ENCODE results near the gene ARHGAP24. TPM values are rescaled to one million over a fixed set of nuclear protein-coding genes. Genes with fewer than 3 reads are reported as not detected.

Gene ARHGAP24
- total RNA-seq, 1 experiment from 2014 or later = 1.2 TPM

- Histone ChIP-seq H3K4me3 (ENCODE audit: insufficient read depth, low read depth, low read length) (no peak overlapping the region), H3K36me3 (replicated peaks; ENCODE audit: control insufficient read depth, insufficient read depth, low read length) (no peaks in the 10 kb centered on the region), H3K27me3 (ENCODE audit: control insufficient read depth, insufficient read depth, low read length) (no peaks in the 10 kb centered on the region)
- DNase-seq = no peak
Observed at GRCh38 chr4:85565761-85566480, 91.0 kb downstream of the ARHGAP24 start.

DNA sequence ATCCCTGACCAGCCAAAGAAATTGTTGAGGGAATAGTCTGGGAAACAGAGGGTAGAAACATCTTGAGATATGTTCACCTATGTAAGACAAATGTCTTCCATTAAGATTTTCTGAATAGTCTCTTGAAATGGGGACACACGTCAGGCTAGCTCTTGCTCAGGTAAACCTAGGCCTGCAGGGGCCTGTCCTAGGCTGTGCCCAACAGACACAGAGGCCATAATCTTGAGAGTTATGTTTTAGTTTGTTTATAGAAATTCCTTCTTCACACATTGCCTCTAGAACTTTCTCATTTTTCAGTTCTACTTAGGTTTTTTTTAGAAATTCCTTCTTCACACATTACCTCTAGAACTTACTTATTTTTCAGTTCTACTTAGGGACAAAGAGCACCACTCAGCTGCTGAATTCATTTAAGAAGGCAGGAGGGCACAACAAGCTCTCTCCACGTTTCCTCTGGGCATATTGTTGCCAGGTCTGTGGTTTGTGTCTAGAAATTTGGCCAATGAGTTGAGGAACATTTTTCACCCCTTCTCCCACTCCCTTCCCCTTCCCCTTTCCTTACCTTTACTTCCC lies 94.9 kb downstream of the ARHGAP24 start:
- no peak for DNase-seq
- Histone ChIP-seq H3K4me3 (ENCODE audit: insufficient read depth, low read depth, low read length) (no peak overlapping the region), H3K36me3 (replicated peaks; ENCODE audit: control insufficient read depth, insufficient read depth, low read length) (no peaks in the 10 kb centered on the region)

GRCh38 chr4:85570388-85570787 lies 95.4 kb downstream of the ARHGAP24 start:
- Histone ChIP-seq H3K4me3 (ENCODE audit: insufficient read depth, low read depth, low read length) (no peak overlapping the region), H3K27me3 (ENCODE audit: control insufficient read depth, insufficient read depth, low read length) (no peaks in the 10 kb centered on the region), H3K36me3 (replicated peaks; ENCODE audit: control insufficient read depth, insufficient read depth, low read length) (no peaks in the 10 kb centered on the region)
- DNase-seq = no peak

More for the DNA sequence above, 94.9 kb downstream of the ARHGAP24 start:
- H3K27me3 ChIP-seq (ENCODE audit: control insufficient read depth, insufficient read depth, low read length) = no peaks in the 10 kb centered on the region

DNA sequence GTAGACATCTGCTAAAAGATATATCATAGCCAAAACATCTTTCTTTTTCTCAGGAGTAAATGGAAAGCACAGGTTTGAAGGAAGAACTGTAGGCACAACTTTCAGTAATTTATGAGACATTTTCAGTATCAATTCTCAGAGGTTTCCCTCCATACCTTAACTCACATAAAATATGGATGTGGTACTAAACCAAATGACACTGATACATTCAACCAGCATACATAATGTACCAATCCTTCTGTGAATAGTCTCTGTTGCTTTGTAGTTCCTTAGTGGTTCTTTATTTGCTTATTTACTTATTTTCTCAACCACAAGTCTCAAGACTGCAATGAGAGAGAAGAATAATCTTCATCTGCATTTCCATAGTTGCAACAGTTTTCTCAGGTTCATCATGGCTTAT lies 96.1 kb downstream of the ARHGAP24 start:
- H3K36me3 ChIP-seq (replicated peaks; ENCODE audit: control insufficient read depth, insufficient read depth, low read length) = no peaks in the 10 kb centered on the region
- no peak for DNase-seq
- no peak overlapping the region for H3K4me3 ChIP-seq (ENCODE audit: insufficient read depth, low read depth, low read length)
- no peaks in the 10 kb centered on the region for H3K27me3 ChIP-seq (ENCODE audit: control insufficient read depth, insufficient read depth, low read length)

- no peak for DNase-seq
- H3K4me3 ChIP-seq (ENCODE audit: insufficient read depth, low read depth, low read length) = no peak overlapping the region
- H3K27me3 ChIP-seq (ENCODE audit: control insufficient read depth, insufficient read depth, low read length) = no peaks in the 10 kb centered on the region
- no peaks in the 10 kb centered on the region for H3K36me3 ChIP-seq (replicated peaks; ENCODE audit: control insufficient read depth, insufficient read depth, low read length)
Observed at GRCh38 chr4:85573270-85573669, 98.3 kb downstream of the ARHGAP24 start.

DNA sequence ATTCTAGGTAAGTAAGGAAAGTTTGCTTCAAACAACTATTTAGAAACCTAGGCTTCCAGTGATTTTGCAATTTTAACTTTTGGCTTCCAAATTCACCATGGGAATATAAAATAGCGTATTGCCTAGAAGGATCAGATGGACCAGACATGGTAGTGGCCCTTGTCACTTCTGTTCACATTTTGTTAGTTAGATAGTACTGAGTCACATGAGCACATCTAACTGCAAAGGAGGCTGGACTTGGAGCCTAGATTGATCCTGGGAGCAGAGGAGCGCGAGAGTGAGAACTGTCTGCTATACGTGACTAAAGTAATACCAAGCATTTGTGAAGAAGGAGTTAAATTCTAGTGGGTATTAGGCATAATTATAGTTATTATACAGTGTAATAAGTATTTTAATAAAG lies 102.4 kb downstream of the ARHGAP24 start:
- DNase-seq = no peak
- no peaks in the 10 kb centered on the region for H3K27me3 ChIP-seq (ENCODE audit: control insufficient read depth, insufficient read depth, low read length)
- H3K4me3 ChIP-seq (ENCODE audit: insufficient read depth, low read depth, low read length) = no peak overlapping the region
- no peaks in the 10 kb centered on the region for H3K36me3 ChIP-seq (replicated peaks; ENCODE audit: control insufficient read depth, insufficient read depth, low read length)

DNA sequence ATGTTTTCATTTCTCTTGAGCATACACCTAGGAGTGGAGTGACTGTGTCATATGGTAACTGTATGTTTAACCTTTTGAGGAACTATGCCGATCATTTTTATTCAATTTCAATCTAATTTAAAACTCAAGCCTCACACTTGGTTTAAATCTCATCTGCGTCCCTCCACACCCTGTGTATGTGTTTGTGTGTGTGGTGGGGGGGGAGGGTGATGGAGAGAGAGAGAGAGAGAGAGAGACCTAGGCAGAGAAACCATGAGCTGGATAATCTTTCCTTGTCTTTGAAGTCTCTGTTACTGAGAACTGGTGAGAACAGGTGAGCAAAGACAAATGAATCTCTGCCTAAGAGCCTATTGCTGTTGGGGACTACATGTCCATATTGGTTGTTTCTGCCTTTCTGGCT lies 105.0 kb downstream of the ARHGAP24 start:
- H3K36me3 ChIP-seq (replicated peaks; ENCODE audit: control insufficient read depth, insufficient read depth, low read length) = no peaks in the 10 kb centered on the region
- no peak for DNase-seq
- H3K4me3 ChIP-seq (ENCODE audit: insufficient read depth, low read depth, low read length) = no peak overlapping the region
- no peaks in the 10 kb centered on the region for H3K27me3 ChIP-seq (ENCODE audit: control insufficient read depth, insufficient read depth, low read length)

- H3K36me3 ChIP-seq (replicated peaks; ENCODE audit: control insufficient read depth, insufficient read depth, low read length) = no peaks in the 10 kb centered on the region
- H3K27me3 ChIP-seq (ENCODE audit: control insufficient read depth, insufficient read depth, low read length) = no peaks in the 10 kb centered on the region
- no peak for DNase-seq
- H3K4me3 ChIP-seq (ENCODE audit: insufficient read depth, low read depth, low read length) = no peak overlapping the region
Observed at GRCh38 chr4:85580489-85580888, 105.5 kb downstream of the ARHGAP24 start.

- DNase-seq = no peak
- Histone ChIP-seq H3K4me3 (ENCODE audit: insufficient read depth, low read depth, low read length) (no peak overlapping the region), H3K36me3 (replicated peaks; ENCODE audit: control insufficient read depth, insufficient read depth, low read length) (no peaks in the 10 kb centered on the region)
Observed at GRCh38 chr4:85587952-85588351, 113.0 kb downstream of the ARHGAP24 start.

DNA sequence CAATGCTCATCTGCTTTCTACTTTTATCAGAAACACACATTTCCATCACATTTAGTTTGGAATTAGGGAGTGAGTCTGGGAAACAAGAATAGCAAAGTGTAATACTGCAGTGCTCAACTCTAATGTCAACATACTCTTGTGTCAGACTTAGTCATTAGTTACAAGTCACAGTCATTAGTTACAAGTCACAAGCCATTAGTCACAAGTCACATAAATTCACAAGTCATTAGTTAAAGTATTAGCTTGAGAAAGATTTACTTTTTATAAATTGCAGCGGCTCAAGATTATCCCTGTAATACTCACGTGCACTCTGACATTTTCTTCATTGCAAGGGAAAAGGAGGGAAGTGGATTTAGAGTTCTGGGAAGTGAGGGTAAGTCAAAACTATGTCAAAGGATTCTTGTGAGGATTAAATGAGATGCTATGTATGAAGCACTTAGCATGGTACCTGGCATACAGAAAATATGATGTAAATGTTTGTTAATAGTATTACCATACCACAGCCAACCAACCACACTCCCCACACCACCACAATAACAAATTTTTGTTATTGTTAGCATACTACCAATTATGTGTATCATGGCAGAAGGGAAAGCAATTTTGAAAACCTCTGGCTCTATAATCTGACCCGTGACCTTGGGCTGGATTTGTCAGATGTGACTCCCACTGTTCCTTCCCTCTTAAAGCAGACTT lies 116.6 kb downstream of the ARHGAP24 start:
- DNase-seq = no peak
- Histone ChIP-seq H3K4me3 (ENCODE audit: insufficient read depth, low read depth, low read length) (no peak overlapping the region), H3K36me3 (replicated peaks; ENCODE audit: control insufficient read depth, insufficient read depth, low read length) (no peaks in the 10 kb centered on the region), H3K27me3 (ENCODE audit: control insufficient read depth, insufficient read depth, low read length) (no peaks in the 10 kb centered on the region)

More at GRCh38 chr4:85587952-85588351, 113.0 kb downstream of the ARHGAP24 start:
- no peaks in the 10 kb centered on the region for H3K27me3 ChIP-seq (ENCODE audit: control insufficient read depth, insufficient read depth, low read length)

- DNase-seq = no peak
- no peaks in the 10 kb centered on the region for H3K27me3 ChIP-seq (ENCODE audit: control insufficient read depth, insufficient read depth, low read length)
- no peak overlapping the region for H3K4me3 ChIP-seq (ENCODE audit: insufficient read depth, low read depth, low read length)
- H3K36me3 ChIP-seq (replicated peaks; ENCODE audit: control insufficient read depth, insufficient read depth, low read length) = no peaks in the 10 kb centered on the region
Observed at GRCh38 chr4:85595098-85595775, 120.3 kb downstream of the ARHGAP24 start.

- Histone ChIP-seq H3K4me3 (ENCODE audit: insufficient read depth, low read depth, low read length) (no peak overlapping the region), H3K36me3 (replicated peaks; ENCODE audit: control insufficient read depth, insufficient read depth, low read length) (no peaks in the 10 kb centered on the region), H3K27me3 (ENCODE audit: control insufficient read depth, insufficient read depth, low read length) (no peaks in the 10 kb centered on the region)
- no peak for DNase-seq
Observed at GRCh38 chr4:85595796-85596559, 121.0 kb downstream of the ARHGAP24 start.

GRCh38 chr4:85598936-85599335 lies 124.0 kb downstream of the ARHGAP24 start:
- Histone ChIP-seq H3K36me3 (replicated peaks; ENCODE audit: control insufficient read depth, insufficient read depth, low read length) (no peaks in the 10 kb centered on the region), H3K27me3 (ENCODE audit: control insufficient read depth, insufficient read depth, low read length) (no peaks in the 10 kb centered on the region), H3K4me3 (ENCODE audit: insufficient read depth, low read depth, low read length) (no peak overlapping the region)
- DNase-seq = no peak

- H3K27me3 ChIP-seq (ENCODE audit: control insufficient read depth, insufficient read depth, low read length) = no peaks in the 10 kb centered on the region
- H3K4me3 ChIP-seq (ENCODE audit: insufficient read depth, low read depth, low read length) = no peak overlapping the region
- no peak for DNase-seq
- H3K36me3 ChIP-seq (replicated peaks; ENCODE audit: control insufficient read depth, insufficient read depth, low read length) = no peaks in the 10 kb centered on the region
Observed at GRCh38 chr4:85600501-85600900, 125.6 kb downstream of the ARHGAP24 start.

Data from H7 (cell line).